Skeletal muscle satellite cell (primary cell): ENCODE data around the gene EHD2.
A peak's percentile ranks its signal among the peaks of the same experiment; 100 is the strongest.
"Not testable (repeated sequence)": the region's sequence is repeated elsewhere in the genome, so short reads cannot be mapped to it uniquely, and the experiment has no call there.

ENCODE experiments used
- H3K27me3 ChIP-seq: 2 replicates; pipeline ENCODE4 v1.7.0; 2013; ENCODE audit warnings: low read length; ENCODE audit not compliant: control insufficient read depth, insufficient read depth
- H3K36me3 ChIP-seq: 2 replicates; pipeline ENCODE4 v1.7.0; 2013; ENCODE audit warnings: mild to moderate bottlenecking, control low read depth, low read length; ENCODE audit not compliant: insufficient read depth
- H3K4me1 ChIP-seq: 2 replicates; pipeline ENCODE4 v1.7.0; 2013; ENCODE audit warnings: low read length; ENCODE audit not compliant: control insufficient read depth, insufficient read depth
- H3K4me2 ChIP-seq: 2 replicates; pipeline ENCODE4 v1.7.0; 2013; ENCODE audit warnings: mild to moderate bottlenecking, low read length
- H3K4me3 ChIP-seq: 2 replicates; pipeline ENCODE4 v1.7.0; 2013; ENCODE audit warnings: low read length
- H3K9ac ChIP-seq: 2 replicates; pipeline ENCODE4 v1.7.0; 2013; ENCODE audit warnings: mild to moderate bottlenecking, low read depth, low read length, moderate library complexity
- H3K9me3 ChIP-seq: replicated peaks from 2 replicates; pipeline ENCODE4 v1.7.0; 2013; ENCODE audit warnings: mild to moderate bottlenecking, control low read depth, low read length

EHD2 gene

GRCh38 chr19:47741544-47742140 is 28.4 kb downstream of the EHD2 start:
- Histone ChIP-seq H3K27me3 (no peaks in the 10 kb centered on the region), H3K4me3 (no peak overlapping the region), H3K9me3 (no peaks in the 10 kb centered on the region), H3K4me1 (peaks cover 27% of the 10 kb centered on the region), H3K4me2 (no peak overlapping the region), H3K9ac (no peak overlapping the region), H3K36me3 (peaks cover 32% of the 10 kb centered on the region)

GRCh38 chr19:47742634-47743033 is 29.4 kb downstream of the EHD2 start:
- Histone ChIP-seq H3K27me3 (no peaks in the 10 kb centered on the region), H3K9ac (peak overlapping the region; percentile 85), H3K36me3 (peaks cover 36% of the 10 kb centered on the region), H3K4me3 (peak overlapping the region; percentile 53), H3K4me2 (peak overlapping the region; percentile 84), H3K4me1 (peaks cover 27% of the 10 kb centered on the region), H3K9me3 (no peaks in the 10 kb centered on the region)

- peak within 1 kb of the TSS; percentile 89 for H3K4me3 ChIP-seq
- H3K27me3 ChIP-seq = no peaks in the 10 kb centered on the region
- peaks cover 27% of the 10 kb centered on the region for H3K4me1 ChIP-seq
- H3K36me3 ChIP-seq = peaks cover 30% of the 10 kb centered on the region
- H3K9ac ChIP-seq = peak within 1 kb of the TSS; percentile 95
- H3K4me2 ChIP-seq = peak within 1 kb of the TSS; percentile 82
- no peaks in the 10 kb centered on the region for H3K9me3 ChIP-seq
Observed at GRCh38 chr19:47745010-47745901, 32.0 kb downstream of the EHD2 start, which contains the start of gene NOP53. Gene NOP53 (plus strand): TSS chr19:47745546. CDS start chr19:47745560, 14 bp downstream.

- Histone ChIP-seq H3K36me3 (peaks cover 32% of the 10 kb centered on the region), H3K4me1 (peaks cover 27% of the 10 kb centered on the region), H3K4me3 (peak overlapping the region; percentile 89), H3K9ac (peak overlapping the region; percentile 71), H3K4me2 (peak overlapping the region; percentile 82)
- not testable (repeated sequence) for H3K27me3 ChIP-seq, H3K9me3 ChIP-seq
Observed at GRCh38 chr19:47746129-47746528, 32.9 kb downstream of the EHD2 start.

- Histone ChIP-seq H3K36me3 (peaks cover 45% of the 10 kb centered on the region), H3K9ac (no peak overlapping the region), H3K4me3 (no peak overlapping the region), H3K4me2 (no peak overlapping the region), H3K9me3 (no peaks in the 10 kb centered on the region), H3K4me1 (peaks cover under 1% of the 10 kb centered on the region), H3K27me3 (no peaks in the 10 kb centered on the region)
Observed at GRCh38 chr19:47749326-47749725, 36.1 kb downstream of the EHD2 start.

- no peaks in the 10 kb centered on the region for H3K9me3 ChIP-seq
- no peak overlapping the region for H3K4me2 ChIP-seq
- no peak overlapping the region for H3K9ac ChIP-seq
- peaks cover 53% of the 10 kb centered on the region for H3K36me3 ChIP-seq
- H3K4me3 ChIP-seq = no peak overlapping the region
- no peaks in the 10 kb centered on the region for H3K4me1 ChIP-seq
- H3K27me3 ChIP-seq = no peaks in the 10 kb centered on the region
Observed at GRCh38 chr19:47750752-47751151, 37.5 kb downstream of the EHD2 start.

- H3K9me3 ChIP-seq = no peaks in the 10 kb centered on the region
- no peak overlapping the region for H3K4me2 ChIP-seq
- no peaks in the 10 kb centered on the region for H3K4me1 ChIP-seq
- H3K4me3 ChIP-seq = no peak overlapping the region
- no peaks in the 10 kb centered on the region for H3K27me3 ChIP-seq
- no peak overlapping the region for H3K9ac ChIP-seq
- peaks cover 65% of the 10 kb centered on the region for H3K36me3 ChIP-seq
Observed at GRCh38 chr19:47752440-47753211, 39.4 kb downstream of the EHD2 start.

- H3K9ac ChIP-seq = no peak overlapping the region
- no peaks in the 10 kb centered on the region for H3K9me3 ChIP-seq
- H3K4me1 ChIP-seq = no peaks in the 10 kb centered on the region
- no peak overlapping the region for H3K4me2 ChIP-seq
- H3K4me3 ChIP-seq = no peak overlapping the region
- peaks cover 75% of the 10 kb centered on the region for H3K36me3 ChIP-seq
- H3K27me3 ChIP-seq = no peaks in the 10 kb centered on the region
Observed at GRCh38 chr19:47754206-47755064, 41.2 kb downstream of the EHD2 start.

- Histone ChIP-seq H3K36me3 (peaks cover 73% of the 10 kb centered on the region), H3K4me1 (no peaks in the 10 kb centered on the region), H3K9ac (no peak overlapping the region), H3K9me3 (no peaks in the 10 kb centered on the region), H3K4me2 (no peak overlapping the region), H3K4me3 (no peak overlapping the region), H3K27me3 (no peaks in the 10 kb centered on the region)
Observed at GRCh38 chr19:47755065-47755761, 42.0 kb downstream of the EHD2 start.

GRCh38 chr19:47755762-47756626 is 42.8 kb downstream of the EHD2 start:
- Histone ChIP-seq H3K9ac (no peak overlapping the region), H3K4me3 (no peak overlapping the region), H3K4me1 (no peaks in the 10 kb centered on the region), H3K27me3 (no peaks in the 10 kb centered on the region), H3K36me3 (peaks cover 68% of the 10 kb centered on the region), H3K4me2 (no peak overlapping the region), H3K9me3 (no peaks in the 10 kb centered on the region)
